Body of pancreas (tissue), 4 donors: Measurements from ENCODE around the gene MAPK8IP2. TPM values are rescaled to one million over a fixed set of nuclear protein-coding genes. Genes with fewer than 3 reads are reported as not detected.

Source experiments
- ATAC-seq: fragments of 150-250 bp; one replicate; pipeline ENCODE4 v1.9.1; 2016
- DNase-seq, 4 donors: peaks; one replicate each; pipeline ENCODE4 v3.0.0-alpha.2; 2019
- H3K27ac ChIP-seq, 4 donors: fragments of 200-600 bp; sonication (generic); 1 replicate in 3 of 4; 2 replicates in 1 of 4; pipeline versions ENCODE4 v1.5.1 to v1.6.1; 2016 to 2019; ENCODE audit warnings: mild to moderate bottlenecking in 1 of 4, mixed read lengths in 1 of 4, moderate library complexity in 1 of 4
- H3K27me3 ChIP-seq, 2 donors: fragments of 200-600 bp; sonication (generic); one replicate each; pipeline ENCODE4 v1.6.0; 2016; ENCODE audit warnings: mild to moderate bottlenecking in 1 of 2
- H3K36me3 ChIP-seq, 2 donors: fragments of 200-600 bp; sonication (generic); replicated peaks in 1 of 2; 2 replicates each; pipeline ENCODE4 v1.5.1; 2016; ENCODE audit warnings: low read depth in 2 of 2; ENCODE audit not compliant: insufficient read depth in 1 of 2
- H3K4me1 ChIP-seq: fragments of 200-600 bp; sonication (generic); one replicate; pipeline ENCODE4 v1.6.0; 2016
- H3K4me3 ChIP-seq, 2 donors: fragments of 200-600 bp; sonication (generic); 1 replicate in 1 of 2; 2 replicates in 1 of 2; pipeline ENCODE4 v1.5.1; 2016 to 2019
- H3K9me3 ChIP-seq, 3 donors: fragments of 200-600 bp; sonication (generic); 1 replicate in 2 of 3; 2 replicates in 1 of 3; pipeline ENCODE4 v1.5.1; 2016
- POLR2A ChIP-seq, 3 donors: fragments of 450-650 bp; IDR thresholded peaks; one replicate each; pipeline ENCODE4 v1.6.1; 2016; ENCODE audit warnings: antibody characterized with exemption in 3 of 3, mild to moderate bottlenecking in 2 of 3
- intact Hi-C: fragments of 100-400 bp; cut with DNase I; formaldehyde crosslinking; loops from one replicate; pipeline ENCODE4 v1.15.1; 2023
- total RNA-seq, 2 donors: library from RNA; depleted of rRNA; stranded (reverse); fragments of >200 nt; gene quantifications; one replicate each; pipeline ENCODE4 v1.1.0, GENCODE V29; 2016
- TF ChIP-seq, protein P1 (sequence below), 7 experiments: fragments of 450-650 bp in 4 of 7; fragments of 200-600 bp in 3 of 7; sonication (generic) in 3 of 7; IDR thresholded peaks; one replicate each; pipeline ENCODE4 v1.5.1; 2016 to 2019; ENCODE audit warnings: antibody characterized with exemption in 7 of 7

The MAPK8IP2 gene
- total RNA-seq, 2 donors from 2014 or later = 2.9 to 3.6 TPM

DNA sequence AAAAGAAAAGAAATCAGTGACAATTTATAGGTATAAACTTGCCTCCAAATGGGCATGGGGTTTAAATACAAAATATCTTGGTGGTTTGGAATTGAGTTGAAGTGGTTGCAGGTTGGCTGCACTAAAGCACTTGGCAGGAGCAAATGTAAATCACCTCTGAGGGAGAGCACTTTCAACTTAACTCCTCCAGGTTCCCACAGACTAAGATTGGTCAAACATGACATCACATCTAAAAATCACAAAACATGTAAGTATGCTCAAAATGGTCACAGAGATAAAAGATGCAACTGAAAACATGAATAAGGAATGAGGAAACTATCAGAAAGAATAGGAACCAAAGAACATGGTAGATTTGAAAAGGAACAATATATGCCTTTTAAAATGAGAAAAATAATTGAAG lies 59.7 kb downstream of the MAPK8IP2 start:
- Histone ChIP-seq H3K27me3 (no peaks in the 10 kb centered on the region), H3K9me3 (no peaks in the 10 kb centered on the region), H3K4me3 (no peak overlapping the region), H3K27ac (no peak overlapping the region), H3K36me3 (no peaks in the 10 kb centered on the region), H3K4me1 (no peaks in the 10 kb centered on the region)
- TF ChIP-seq POLR2A (IDR thresholded peaks at IDR 0.05) = no peak
- TF ChIP-seq, protein P1, sequence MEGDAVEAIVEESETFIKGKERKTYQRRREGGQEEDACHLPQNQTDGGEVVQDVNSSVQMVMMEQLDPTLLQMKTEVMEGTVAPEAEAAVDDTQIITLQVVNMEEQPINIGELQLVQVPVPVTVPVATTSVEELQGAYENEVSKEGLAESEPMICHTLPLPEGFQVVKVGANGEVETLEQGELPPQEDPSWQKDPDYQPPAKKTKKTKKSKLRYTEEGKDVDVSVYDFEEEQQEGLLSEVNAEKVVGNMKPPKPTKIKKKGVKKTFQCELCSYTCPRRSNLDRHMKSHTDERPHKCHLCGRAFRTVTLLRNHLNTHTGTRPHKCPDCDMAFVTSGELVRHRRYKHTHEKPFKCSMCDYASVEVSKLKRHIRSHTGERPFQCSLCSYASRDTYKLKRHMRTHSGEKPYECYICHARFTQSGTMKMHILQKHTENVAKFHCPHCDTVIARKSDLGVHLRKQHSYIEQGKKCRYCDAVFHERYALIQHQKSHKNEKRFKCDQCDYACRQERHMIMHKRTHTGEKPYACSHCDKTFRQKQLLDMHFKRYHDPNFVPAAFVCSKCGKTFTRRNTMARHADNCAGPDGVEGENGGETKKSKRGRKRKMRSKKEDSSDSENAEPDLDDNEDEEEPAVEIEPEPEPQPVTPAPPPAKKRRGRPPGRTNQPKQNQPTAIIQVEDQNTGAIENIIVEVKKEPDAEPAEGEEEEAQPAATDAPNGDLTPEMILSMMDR (IDR thresholded peaks at IDR 0.05) = no peak
- intact Hi-C loops = no loop called here
- DNase-seq (no peak), ATAC-seq (no peak)

Other genes starting within 250 kb of the MAPK8IP2 start
- 10 to 100 TPM; 60.2 to 77.5 TPM for gene SBF1, start 125.8 kb upstream of the MAPK8IP2 start, total RNA-seq
- gene ADM2, start 119.2 kb upstream of the MAPK8IP2 start, total RNA-seq = 1 to 10 TPM; 7.3 to 8.2 TPM
- not detected for gene MIOX, start 113.9 kb upstream of the MAPK8IP2 start, total RNA-seq
- gene LMF2, start 93.1 kb upstream of the MAPK8IP2 start, total RNA-seq = 100 to 1,000 TPM; 147 to 158 TPM
- 10 to 100 TPM; 30.6 to 35.9 TPM for gene NCAPH2, start 92.6 kb upstream of the MAPK8IP2 start, total RNA-seq
- 1 to 10 TPM in 1 of 2 donors, not detected in 1; 1.6 TPM for gene SCO2, start 75.2 kb upstream of the MAPK8IP2 start, total RNA-seq
- gene TYMP, start 70.8 kb upstream of the MAPK8IP2 start, total RNA-seq = 10 to 100 TPM; 29.8 to 65.3 TPM
- gene KLHDC7B, start 54.9 kb upstream of the MAPK8IP2 start, total RNA-seq = not detected
- gene SYCE3, start 37.9 kb upstream of the MAPK8IP2 start, total RNA-seq = not detected
- 10 to 100 TPM in 1 of 2 donors, 1 to 10 TPM in 1; 8.3 to 34.9 TPM for gene CPT1B, start 22.4 kb upstream of the MAPK8IP2 start, total RNA-seq
- 100 to 1,000 TPM in 1 of 2 donors, 10 to 100 TPM in 1; 43.3 to 122 TPM for gene CHKB, start 17.9 kb upstream of the MAPK8IP2 start, total RNA-seq
- gene ARSA, start 27.4 kb downstream of the MAPK8IP2 start, total RNA-seq = 10 to 100 TPM; 47.0 to 84.7 TPM
- 10 to 100 TPM in 1 of 2 donors, 1 to 10 TPM in 1; 6.0 to 15.5 TPM for gene SHANK3, start 72.0 kb downstream of the MAPK8IP2 start, total RNA-seq
- not detected for gene ACR, start 137.4 kb downstream of the MAPK8IP2 start, total RNA-seq
- 10 to 100 TPM; 10.6 to 18.5 TPM for gene RABL2B, start 182.8 kb downstream of the MAPK8IP2 start, total RNA-seq